ENCODE data around the gene NACC2.

Gene NACC2

GRCh38 chr9:136117291-136117915 lies 22.3 kb upstream of the NACC2 start:
- TF ChIP-seq TCF4 (CRISPR knock-in tag; IDR thresholded peaks at IDR 0.05; ENCODE audit: borderline replicate concordance) (no peak), CSDC2 (CRISPR knock-in tag; IDR thresholded peaks at IDR 0.05) (no peak), ESRRG (CRISPR knock-in tag; IDR thresholded peaks at IDR 0.05) (no peak), ZNF70 (CRISPR knock-in tag; IDR thresholded peaks at IDR 0.05) (no peak), RARB (CRISPR knock-in tag; IDR thresholded peaks at IDR 0.05) (no peak), TOX (CRISPR knock-in tag; IDR thresholded peaks at IDR 0.05; ENCODE audit: borderline replicate concordance) (no peak), ARNTL (CRISPR knock-in tag; IDR thresholded peaks at IDR 0.05; ENCODE audit: borderline replicate concordance, low read depth) (no peak), GLIS3 (CRISPR knock-in tag; IDR thresholded peaks at IDR 0.05) (no peak), ZC3H10 (CRISPR knock-in tag; IDR thresholded peaks at IDR 0.05) (no peak), ZNF565 (CRISPR knock-in tag; conservative IDR thresholded peaks at IDR 0.05; ENCODE audit: low read depth) (no peak), ZFP30 (CRISPR knock-in tag; IDR thresholded peaks at IDR 0.05) (no peak), ZNF8 (CRISPR knock-in tag; IDR thresholded peaks at IDR 0.05) (no peak), PPARA (CRISPR knock-in tag; IDR thresholded peaks at IDR 0.05; ENCODE audit: borderline replicate concordance) (no peak), OSR1 (CRISPR knock-in tag; IDR thresholded peaks at IDR 0.05) (no peak), ISL1 (CRISPR knock-in tag; IDR thresholded peaks at IDR 0.05) (no peak), BACH2 (CRISPR knock-in tag; IDR thresholded peaks at IDR 0.05; ENCODE audit: borderline replicate concordance) (no peak), CSRNP3 (CRISPR knock-in tag; IDR thresholded peaks at IDR 0.05) (no peak)
- TF ChIP-seq, protein P1, sequence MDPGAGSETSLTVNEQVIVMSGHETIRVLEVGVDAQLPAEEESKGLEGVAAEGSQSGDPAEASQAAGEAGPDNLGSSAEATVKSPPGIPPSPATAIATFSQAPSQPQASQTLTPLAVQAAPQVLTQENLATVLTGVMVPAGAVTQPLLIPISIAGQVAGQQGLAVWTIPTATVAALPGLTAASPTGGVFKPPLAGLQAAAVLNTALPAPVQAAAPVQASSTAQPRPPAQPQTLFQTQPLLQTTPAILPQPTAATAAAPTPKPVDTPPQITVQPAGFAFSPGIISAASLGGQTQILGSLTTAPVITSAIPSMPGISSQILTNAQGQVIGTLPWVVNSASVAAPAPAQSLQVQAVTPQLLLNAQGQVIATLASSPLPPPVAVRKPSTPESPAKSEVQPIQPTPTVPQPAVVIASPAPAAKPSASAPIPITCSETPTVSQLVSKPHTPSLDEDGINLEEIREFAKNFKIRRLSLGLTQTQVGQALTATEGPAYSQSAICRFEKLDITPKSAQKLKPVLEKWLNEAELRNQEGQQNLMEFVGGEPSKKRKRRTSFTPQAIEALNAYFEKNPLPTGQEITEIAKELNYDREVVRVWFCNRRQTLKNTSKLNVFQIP (CRISPR knock-in tag; IDR thresholded peaks at IDR 0.05; ENCODE audit: borderline replicate concordance, low read depth): no peak
- TF ChIP-seq, protein P2, sequence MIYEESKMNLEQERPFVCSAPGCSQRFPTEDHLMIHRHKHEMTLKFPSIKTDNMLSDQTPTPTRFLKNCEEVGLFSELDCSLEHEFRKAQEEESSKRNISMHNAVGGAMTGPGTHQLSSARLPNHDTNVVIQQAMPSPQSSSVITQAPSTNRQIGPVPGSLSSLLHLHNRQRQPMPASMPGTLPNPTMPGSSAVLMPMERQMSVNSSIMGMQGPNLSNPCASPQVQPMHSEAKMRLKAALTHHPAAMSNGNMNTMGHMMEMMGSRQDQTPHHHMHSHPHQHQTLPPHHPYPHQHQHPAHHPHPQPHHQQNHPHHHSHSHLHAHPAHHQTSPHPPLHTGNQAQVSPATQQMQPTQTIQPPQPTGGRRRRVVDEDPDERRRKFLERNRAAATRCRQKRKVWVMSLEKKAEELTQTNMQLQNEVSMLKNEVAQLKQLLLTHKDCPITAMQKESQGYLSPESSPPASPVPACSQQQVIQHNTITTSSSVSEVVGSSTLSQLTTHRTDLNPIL (CRISPR knock-in tag; IDR thresholded peaks at IDR 0.05; ENCODE audit: low read depth): no peak
- ATAC-seq: no peak

DNA sequence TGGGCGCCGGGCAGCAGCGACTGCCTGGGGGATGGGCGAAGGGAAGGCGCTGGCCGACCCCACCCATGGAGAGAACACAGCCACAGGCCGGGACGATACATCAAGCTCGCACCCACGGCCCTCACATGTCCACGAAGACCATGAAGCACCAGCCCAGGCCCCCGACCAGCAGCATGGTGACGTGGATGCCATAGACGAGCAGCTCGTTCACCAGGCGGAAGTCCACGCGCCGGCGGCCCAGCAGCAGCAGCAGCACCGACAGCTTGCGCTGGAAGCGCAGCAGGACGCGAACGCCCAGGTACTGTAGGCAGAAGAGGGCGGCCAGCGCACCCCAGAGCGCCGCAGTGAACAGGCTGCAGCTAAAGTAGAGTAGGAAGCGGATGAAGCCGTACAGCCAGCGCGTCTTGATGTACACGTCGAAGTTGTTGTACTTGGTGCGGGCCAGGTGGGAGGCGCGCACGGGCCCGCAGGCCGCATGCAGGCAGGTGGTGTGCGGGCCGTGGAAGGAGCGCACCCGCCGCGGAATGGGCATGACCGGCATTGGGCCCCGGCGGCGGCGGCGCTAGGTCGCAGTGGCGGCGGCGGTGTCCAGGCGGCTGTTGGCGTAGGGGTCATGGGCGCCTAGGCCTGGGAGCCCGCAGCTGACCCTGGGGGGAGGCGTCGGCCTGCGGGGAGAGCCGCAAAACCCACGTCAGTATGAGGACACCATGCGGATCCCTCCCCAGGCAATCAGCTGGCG lies 21.4 kb upstream of the NACC2 start:
- ATAC-seq: no peak
- TF ChIP-seq, protein P2 (CRISPR knock-in tag; IDR thresholded peaks at IDR 0.05; ENCODE audit: low read depth): no peak
- no peak for TF ChIP-seq GLIS3 (CRISPR knock-in tag; IDR thresholded peaks at IDR 0.05)
- no peak for TF ChIP-seq CSDC2 (CRISPR knock-in tag; IDR thresholded peaks at IDR 0.05)

GRCh38 chr9:136115641-136116359 lies 20.7 kb upstream of the NACC2 start:
- no peak for ATAC-seq
- no peak for TF ChIP-seq CSDC2 (CRISPR knock-in tag; IDR thresholded peaks at IDR 0.05)
- TF ChIP-seq PATZ1 (CRISPR knock-in tag; IDR thresholded peaks at IDR 0.05; ENCODE audit: borderline replicate concordance): no peak
- TF ChIP-seq PPARA (CRISPR knock-in tag; IDR thresholded peaks at IDR 0.05; ENCODE audit: borderline replicate concordance): no peak
- TF ChIP-seq, protein P2 (CRISPR knock-in tag; IDR thresholded peaks at IDR 0.05; ENCODE audit: low read depth): no peak
- TF ChIP-seq TCF4 (CRISPR knock-in tag; IDR thresholded peaks at IDR 0.05; ENCODE audit: borderline replicate concordance): no peak
- TF ChIP-seq ISL1 (CRISPR knock-in tag; IDR thresholded peaks at IDR 0.05): no peak
- no peak for TF ChIP-seq OSR1 (CRISPR knock-in tag; IDR thresholded peaks at IDR 0.05)
- no peak for TF ChIP-seq ZC3H10 (CRISPR knock-in tag; IDR thresholded peaks at IDR 0.05)
- TF ChIP-seq CSRNP3 (CRISPR knock-in tag; IDR thresholded peaks at IDR 0.05): no peak
- no peak for TF ChIP-seq BACH2 (CRISPR knock-in tag; IDR thresholded peaks at IDR 0.05; ENCODE audit: borderline replicate concordance)
- no peak for TF ChIP-seq RARB (CRISPR knock-in tag; IDR thresholded peaks at IDR 0.05)
- TF ChIP-seq ARNTL (CRISPR knock-in tag; IDR thresholded peaks at IDR 0.05; ENCODE audit: borderline replicate concordance, low read depth): no peak
- no peak for TF ChIP-seq ZFP30 (CRISPR knock-in tag; IDR thresholded peaks at IDR 0.05)
